GM12872 (cell line): ENCODE measurements around the gene HOXA5.

Experiments
- CTCF ChIP-seq: IDR thresholded peaks from 3 replicates; pipeline ENCODE4 v1.5.1; 2011; ENCODE audit warnings: low read depth, mild to moderate bottlenecking, low read length, moderate library complexity; ENCODE audit not compliant: insufficient read depth

HOXA5 gene

DNA sequence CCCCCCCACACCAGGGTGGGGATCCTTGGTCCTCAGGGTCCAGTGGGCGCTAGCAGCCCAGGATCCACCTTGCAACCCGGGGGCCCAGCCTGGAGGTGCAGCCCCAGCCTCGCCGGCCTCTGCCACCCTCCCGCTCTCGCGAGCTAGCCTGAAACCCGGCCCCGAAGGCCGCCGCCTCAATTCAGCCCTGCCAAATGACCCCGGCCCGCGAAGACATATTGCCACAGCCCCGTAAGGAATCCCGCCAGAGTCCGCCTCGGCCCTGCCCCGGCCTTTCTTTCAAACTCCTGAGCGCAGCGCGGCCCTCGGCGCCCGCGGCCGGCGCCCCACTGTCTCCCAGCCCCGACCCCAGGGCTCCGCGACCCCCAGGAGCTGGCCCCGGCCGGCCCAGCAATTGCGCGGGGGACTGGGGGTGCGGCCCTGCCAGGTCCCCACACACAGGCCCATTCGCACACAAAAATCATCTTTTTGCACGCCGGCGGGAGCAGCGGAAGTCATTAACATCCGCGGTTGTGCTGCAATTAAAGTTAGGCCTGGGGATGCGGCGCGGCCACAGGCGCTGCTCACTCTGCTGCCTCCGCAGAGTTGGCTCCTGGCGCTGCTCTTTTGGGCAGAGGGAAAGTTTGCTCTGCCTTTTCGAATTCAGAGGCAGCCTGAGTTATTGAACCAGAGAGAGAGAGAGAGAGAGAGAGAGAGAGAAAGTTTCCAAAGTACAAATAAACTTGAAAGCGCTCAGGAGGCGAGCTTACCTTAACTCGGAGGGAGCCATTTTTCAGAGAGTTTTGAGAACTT is 4.0 kb downstream of the HOXA5 start:
- TF ChIP-seq CTCF, result no peak

DNA sequence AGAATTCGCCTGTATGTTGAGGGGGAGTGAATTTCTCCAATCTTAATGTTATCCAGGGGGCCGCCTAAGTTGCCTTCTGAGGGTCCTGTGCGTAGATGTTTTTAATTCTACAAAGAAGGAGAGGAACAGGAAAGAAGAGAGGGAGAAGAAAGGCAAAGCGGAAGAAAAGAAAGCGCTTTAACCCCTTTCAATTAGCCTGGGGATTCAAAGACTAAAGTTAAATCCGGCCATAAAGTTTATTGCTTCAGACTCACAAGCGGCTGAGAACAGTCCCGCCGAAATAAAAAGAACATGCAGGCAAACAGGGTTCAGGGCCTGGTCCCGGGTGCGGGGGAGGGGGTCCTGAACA is 4.5 kb downstream of the HOXA5 start:
- TF ChIP-seq CTCF, result no peak

GRCh38 chr7:27138472-27138871 is 5.0 kb downstream of the HOXA5 start:
- TF ChIP-seq CTCF, result no peak

- no peak for TF ChIP-seq CTCF
Observed at GRCh38 chr7:27137640-27138315, 5.7 kb downstream of the HOXA5 start.

GRCh38 chr7:27134392-27134791 is 9.1 kb downstream of the HOXA5 start:
- TF ChIP-seq CTCF, result no peak

GRCh38 chr7:27133409-27134231 is 9.9 kb downstream of the HOXA5 start:
- no peak for TF ChIP-seq CTCF

DNA sequence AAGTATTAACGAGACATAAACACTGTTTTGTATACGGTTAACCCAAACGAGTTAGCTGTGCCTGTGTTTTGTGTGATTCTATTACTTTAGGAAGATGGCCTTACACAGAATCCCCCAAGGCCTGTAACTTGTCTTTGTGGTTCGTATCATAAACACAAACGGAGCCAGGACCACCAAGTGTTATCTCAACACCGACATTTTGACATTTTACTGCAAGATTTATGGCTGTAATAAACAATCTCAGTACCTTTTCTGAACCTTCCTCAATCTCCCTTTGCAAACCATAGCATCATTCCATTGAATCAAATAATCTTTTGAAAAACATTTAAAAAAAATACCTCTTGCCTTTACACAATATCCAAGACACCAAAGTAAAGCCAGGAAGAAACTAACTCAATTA is 10.5 kb downstream of the HOXA5 start:
- no peak for TF ChIP-seq CTCF
